RWPE2 (cell line): ENCODE data around the gene TFCP2.
"Not testable (repeated sequence)": the region's sequence is repeated elsewhere in the genome, so short reads cannot be mapped to it uniquely, and the experiment has no call there.

ENCODE experiments used
- ATAC-seq: fragments of 200-7000 bp; cut with Tn5 transposase; 3 replicates; pipeline ENCODE4 v1.9.1; 2021; ENCODE audit warnings: low read depth
- DNase-seq: peaks from one replicate; pipeline ENCODE4 v3.0.0-alpha.2; 2020; ENCODE audit warnings: low spot score
- H3K27ac ChIP-seq: fragments of 450-650 bp; 2 replicates; pipeline ENCODE4 v1.5.1; 2017; ENCODE audit warnings: mild to moderate bottlenecking; ENCODE audit not compliant: poor library complexity, severe bottlenecking
- H3K27me3 ChIP-seq: fragments of 250-450 bp; sonication (Bioruptor Pico); 2 replicates; pipeline ENCODE4 v1.5.1; 2021; ENCODE audit warnings: mild to moderate bottlenecking, moderate library complexity; ENCODE audit not compliant: insufficient read depth, poor library complexity, severe bottlenecking
- H3K36me3 ChIP-seq: fragments of 250-450 bp; sonication (Bioruptor Pico); 2 replicates; pipeline ENCODE4 v1.5.1; 2020; ENCODE audit warnings: low read depth, mild to moderate bottlenecking, moderate library complexity
- H3K4me1 ChIP-seq: fragments of 250-450 bp; sonication (Bioruptor Pico); 2 replicates; pipeline ENCODE4 v1.5.1; 2021; ENCODE audit warnings: mild to moderate bottlenecking, moderate library complexity; ENCODE audit not compliant: insufficient read depth, poor library complexity, severe bottlenecking
- H3K4me3 ChIP-seq: fragments of 250-450 bp; sonication (Bioruptor Pico); 2 replicates; pipeline ENCODE4 v1.5.1; 2021; ENCODE audit warnings: mild to moderate bottlenecking, moderate library complexity; ENCODE audit not compliant: severe bottlenecking
- H3K9me3 ChIP-seq: fragments of 250-450 bp; sonication (Bioruptor Pico); 2 replicates; pipeline ENCODE4 v1.5.1; 2021; ENCODE audit warnings: mild to moderate bottlenecking, moderate library complexity; ENCODE audit not compliant: severe bottlenecking
- TF ChIP-seq, protein P1 (sequence below): fragments of 450-650 bp; IDR thresholded peaks from one replicate; pipeline ENCODE4 v1.5.1; 2017; ENCODE audit warnings: mild to moderate bottlenecking, moderate library complexity; ENCODE audit not compliant: poor library complexity, severe bottlenecking

TFCP2 gene

DNA sequence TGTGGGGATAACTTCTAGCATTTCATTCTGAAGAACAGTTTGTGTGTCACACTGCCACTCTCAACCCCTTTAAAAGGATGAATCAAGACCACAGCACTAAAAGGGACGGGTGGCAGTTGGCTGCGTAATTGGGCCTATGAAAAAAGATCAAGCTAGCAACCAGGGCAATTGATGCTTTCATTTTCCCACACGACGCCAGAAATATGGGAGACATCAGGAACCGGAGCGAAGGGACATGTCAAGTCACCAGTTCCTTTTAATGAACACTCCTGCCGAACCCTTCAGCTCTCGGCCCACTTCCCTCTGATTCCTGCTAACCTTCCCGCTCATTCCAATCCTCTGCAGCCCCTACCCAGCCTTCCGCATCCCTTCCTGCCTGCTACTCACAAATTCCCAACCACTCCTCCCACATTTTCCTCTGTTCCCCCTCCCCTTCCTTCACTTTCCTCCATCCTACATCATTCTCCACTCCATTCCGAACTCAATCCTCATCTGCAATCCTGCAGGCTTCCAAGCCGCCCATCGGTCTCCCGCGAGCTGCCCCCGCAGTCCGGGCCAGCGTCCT, 90.3 kb downstream of the TFCP2 start:
- no peak for DNase-seq
- H3K9me3 ChIP-seq: no peaks in the 10 kb centered on the region
- peaks cover 4% of the 10 kb centered on the region for H3K4me1 ChIP-seq
- TF ChIP-seq, protein P1, sequence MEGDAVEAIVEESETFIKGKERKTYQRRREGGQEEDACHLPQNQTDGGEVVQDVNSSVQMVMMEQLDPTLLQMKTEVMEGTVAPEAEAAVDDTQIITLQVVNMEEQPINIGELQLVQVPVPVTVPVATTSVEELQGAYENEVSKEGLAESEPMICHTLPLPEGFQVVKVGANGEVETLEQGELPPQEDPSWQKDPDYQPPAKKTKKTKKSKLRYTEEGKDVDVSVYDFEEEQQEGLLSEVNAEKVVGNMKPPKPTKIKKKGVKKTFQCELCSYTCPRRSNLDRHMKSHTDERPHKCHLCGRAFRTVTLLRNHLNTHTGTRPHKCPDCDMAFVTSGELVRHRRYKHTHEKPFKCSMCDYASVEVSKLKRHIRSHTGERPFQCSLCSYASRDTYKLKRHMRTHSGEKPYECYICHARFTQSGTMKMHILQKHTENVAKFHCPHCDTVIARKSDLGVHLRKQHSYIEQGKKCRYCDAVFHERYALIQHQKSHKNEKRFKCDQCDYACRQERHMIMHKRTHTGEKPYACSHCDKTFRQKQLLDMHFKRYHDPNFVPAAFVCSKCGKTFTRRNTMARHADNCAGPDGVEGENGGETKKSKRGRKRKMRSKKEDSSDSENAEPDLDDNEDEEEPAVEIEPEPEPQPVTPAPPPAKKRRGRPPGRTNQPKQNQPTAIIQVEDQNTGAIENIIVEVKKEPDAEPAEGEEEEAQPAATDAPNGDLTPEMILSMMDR: no peak
- peak; percentile 24 for ATAC-seq
- peak overlapping the region; percentile 83 for H3K4me3 ChIP-seq
- peaks cover 5% of the 10 kb centered on the region; the same call in 1 of the 2 replicates for H3K36me3 ChIP-seq
- no peaks in the 10 kb centered on the region for H3K27me3 ChIP-seq
- peak overlapping the region; percentile 47 for H3K27ac ChIP-seq

DNA sequence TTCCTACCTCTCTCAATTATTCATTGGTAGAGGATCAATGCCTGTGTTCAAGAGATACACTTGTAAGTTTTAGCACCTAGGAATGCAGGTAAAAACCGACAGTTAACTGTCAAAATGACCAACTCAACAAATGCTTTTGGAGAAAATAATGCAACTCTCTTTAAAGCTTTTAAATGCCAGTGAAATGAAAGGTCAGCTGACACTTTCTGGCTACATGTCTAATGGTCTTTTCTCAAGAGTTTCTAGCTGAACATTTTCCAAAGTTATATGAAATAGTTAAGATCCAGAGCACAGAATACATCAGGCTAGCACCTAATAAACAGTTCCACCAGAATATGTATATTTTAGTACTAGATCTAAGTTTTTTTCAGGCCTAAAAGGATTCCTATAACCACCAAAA, 91.5 kb downstream of the TFCP2 start:
- no peak overlapping the region for H3K4me3 ChIP-seq

DNA sequence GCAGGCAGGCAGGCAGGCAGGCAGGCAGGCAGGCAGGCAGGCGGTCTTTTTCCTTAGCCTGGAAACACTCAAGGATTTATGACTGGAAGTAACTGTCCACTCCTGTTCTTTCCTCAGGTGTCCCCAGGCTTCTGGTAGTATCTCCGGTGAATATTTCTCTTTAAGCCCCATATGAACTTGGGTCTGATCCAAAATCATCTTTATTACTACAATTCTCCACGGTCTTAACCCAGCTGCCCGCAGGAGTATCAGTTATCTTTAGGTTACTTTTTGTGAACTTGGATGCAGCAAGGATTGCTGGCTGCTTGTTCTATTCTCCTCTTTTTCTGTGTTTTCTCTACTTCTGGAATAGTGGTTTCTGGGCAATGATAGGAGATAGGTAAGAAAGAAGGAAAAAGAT, 92.8 kb downstream of the TFCP2 start:
- H3K36me3 ChIP-seq: peaks cover 5% of the 10 kb centered on the region
- H3K27ac ChIP-seq: no peak overlapping the region
- no peak for ATAC-seq
- H3K4me3 ChIP-seq: no peak overlapping the region
- DNase-seq: no peak
- H3K9me3 ChIP-seq: no peaks in the 10 kb centered on the region
- H3K4me1 ChIP-seq: peaks cover 4% of the 10 kb centered on the region
- TF ChIP-seq, protein P1: no peak
- no peaks in the 10 kb centered on the region for H3K27me3 ChIP-seq

More for the DNA sequence above, 91.5 kb downstream of the TFCP2 start:
- peaks cover 5% of the 10 kb centered on the region; the same call in 1 of the 2 replicates for H3K36me3 ChIP-seq
- DNase-seq (no peak), ATAC-seq (no peak)
- H3K4me1 ChIP-seq: peaks cover 4% of the 10 kb centered on the region
- no peak overlapping the region for H3K27ac ChIP-seq
- no peaks in the 10 kb centered on the region for H3K9me3 ChIP-seq
- H3K27me3 ChIP-seq: no peaks in the 10 kb centered on the region
- TF ChIP-seq, protein P1: no peak

DNA sequence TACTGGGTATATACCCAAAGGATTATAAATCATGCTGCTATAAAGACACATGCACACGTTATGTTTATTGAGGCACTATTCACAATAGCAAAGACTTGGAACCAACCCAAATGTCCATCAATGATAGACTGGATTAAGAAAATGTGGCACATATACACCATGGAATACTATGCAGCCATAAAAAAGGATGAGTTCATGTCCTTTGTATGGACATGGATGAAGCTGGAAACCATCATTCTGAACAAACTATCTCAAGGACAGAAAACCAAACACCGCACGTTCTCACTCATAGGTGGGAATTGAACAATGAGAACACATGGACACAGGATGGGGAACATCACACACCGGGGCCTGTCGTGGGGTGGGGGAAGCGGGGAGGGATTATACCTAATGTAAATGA, 94.1 kb downstream of the TFCP2 start:
- DNase-seq, H3K9me3 ChIP-seq, ATAC-seq: not testable (repeated sequence)

DNA sequence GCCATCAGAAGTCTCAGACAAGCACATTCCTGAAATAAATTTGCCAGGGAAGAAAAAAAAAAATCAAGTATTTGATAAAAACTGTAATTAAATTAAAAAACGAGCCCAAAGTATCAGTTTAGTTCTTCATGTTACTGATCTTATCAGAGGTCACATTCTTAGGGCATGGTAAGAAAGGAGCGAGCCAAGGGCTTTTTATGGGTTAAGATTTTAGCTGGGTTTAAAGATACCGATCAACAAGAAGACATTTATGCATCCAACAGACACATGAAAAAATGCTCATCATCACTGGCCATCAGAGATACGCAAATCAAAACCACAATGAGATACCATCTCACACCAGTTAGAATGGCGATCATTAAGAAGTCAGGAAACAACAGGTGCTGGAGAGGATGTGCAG, 94.6 kb downstream of the TFCP2 start:
- not testable (repeated sequence) for H3K4me3 ChIP-seq, H3K9me3 ChIP-seq, ATAC-seq, DNase-seq, H3K27ac ChIP-seq, H3K4me1 ChIP-seq, H3K27me3 ChIP-seq
- peaks cover 14% of the 10 kb centered on the region for H3K36me3 ChIP-seq

More for the DNA sequence above, 94.1 kb downstream of the TFCP2 start:
- peaks cover 11% of the 10 kb centered on the region for H3K36me3 ChIP-seq
- H3K4me3 ChIP-seq, H3K27ac ChIP-seq, H3K27me3 ChIP-seq, H3K4me1 ChIP-seq: not testable (repeated sequence)

DNA sequence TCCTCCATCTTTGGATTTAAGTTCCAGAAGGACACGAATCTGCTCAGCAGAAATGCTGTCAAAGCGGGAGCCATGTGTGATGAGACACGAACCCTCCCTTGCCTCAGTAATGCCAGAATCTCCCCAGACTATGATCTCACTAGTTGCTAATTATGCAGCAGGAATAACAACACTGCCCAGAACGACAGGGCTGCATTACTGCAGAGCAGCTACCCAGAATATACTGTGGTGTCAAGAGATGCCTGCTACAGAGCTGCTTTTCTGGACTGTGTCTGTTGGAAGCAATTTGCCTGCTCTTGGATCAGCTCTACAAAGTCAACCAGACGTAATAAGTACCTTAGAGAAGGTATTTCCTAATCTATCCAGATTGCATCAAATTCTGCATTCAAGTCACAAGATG, 95.0 kb downstream of the TFCP2 start:
- ATAC-seq: no peak
- TF ChIP-seq, protein P1: no peak
- Histone ChIP-seq H3K4me3 (no peak overlapping the region), H3K36me3 (peaks cover 18% of the 10 kb centered on the region), H3K27me3 (no peaks in the 10 kb centered on the region), H3K27ac (no peak overlapping the region), H3K4me1 (peaks cover 4% of the 10 kb centered on the region), H3K9me3 (no peaks in the 10 kb centered on the region)
- no peak for DNase-seq
